HG03521 (cell line): Measurements from ENCODE around the gene TMEM109.
"Not testable (repeated sequence)": the region's sequence is repeated elsewhere in the genome, so short reads cannot be mapped to it uniquely, and the experiment has no call there.

Experiments used
- ATAC-seq: cut with Tn5 transposase; IDR thresholded peaks from one replicate; pipeline ENCODE4 v1.9.1; 2021; ENCODE audit warnings: mild to moderate bottlenecking, moderate library complexity; ENCODE audit not compliant: unreplicated experiment

Gene TMEM109

DNA sequence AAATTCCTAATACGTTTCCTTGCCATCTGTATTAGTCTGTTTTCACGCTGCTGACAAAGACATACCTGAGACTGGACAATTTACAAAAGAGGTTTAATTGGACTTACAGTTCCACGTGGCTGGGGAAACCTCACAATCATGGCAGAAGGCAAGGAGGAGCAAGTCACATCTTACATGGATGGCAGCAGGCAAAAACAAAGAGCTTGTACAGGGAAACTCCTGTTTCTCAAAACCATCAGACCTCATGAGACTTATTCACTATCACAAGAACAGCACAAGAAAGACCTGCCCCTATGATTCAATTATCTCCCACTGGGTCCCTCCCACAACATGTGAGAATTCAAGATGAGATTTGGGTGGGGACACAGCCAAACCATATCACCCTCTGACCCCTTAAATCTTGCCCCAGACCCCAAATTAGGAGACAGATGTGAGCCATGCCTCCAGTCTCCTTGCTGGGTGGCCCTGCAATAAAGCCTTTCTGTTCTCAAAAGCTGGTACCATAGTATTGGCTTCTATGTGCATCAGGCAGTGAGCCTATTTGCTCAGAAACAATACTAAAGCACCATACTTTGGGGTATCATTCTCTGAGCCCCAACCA, 4.2 kb upstream of the TMEM109 start:
- not testable (repeated sequence) for ATAC-seq

- ATAC-seq: peak; percentile 31
Measured at GRCh38 chr11:60910281-60910687, 3.7 kb upstream of the TMEM109 start.

GRCh38 chr11:60910711-60911380, 3.1 kb upstream of the TMEM109 start:
- no peak for ATAC-seq

- ATAC-seq: no peak
Measured at GRCh38 chr11:60912223-60912850, 1.6 kb upstream of the TMEM109 start.

- ATAC-seq: no peak
Measured at GRCh38 chr11:60912851-60913528, 968 bp upstream of the TMEM109 start.

- ATAC-seq: no peak
Measured at GRCh38 chr11:60914633-60915247, 782 bp downstream of the TMEM109 start.

GRCh38 chr11:60915248-60915914, 1.4 kb downstream of the TMEM109 start:
- ATAC-seq: no peak

DNA sequence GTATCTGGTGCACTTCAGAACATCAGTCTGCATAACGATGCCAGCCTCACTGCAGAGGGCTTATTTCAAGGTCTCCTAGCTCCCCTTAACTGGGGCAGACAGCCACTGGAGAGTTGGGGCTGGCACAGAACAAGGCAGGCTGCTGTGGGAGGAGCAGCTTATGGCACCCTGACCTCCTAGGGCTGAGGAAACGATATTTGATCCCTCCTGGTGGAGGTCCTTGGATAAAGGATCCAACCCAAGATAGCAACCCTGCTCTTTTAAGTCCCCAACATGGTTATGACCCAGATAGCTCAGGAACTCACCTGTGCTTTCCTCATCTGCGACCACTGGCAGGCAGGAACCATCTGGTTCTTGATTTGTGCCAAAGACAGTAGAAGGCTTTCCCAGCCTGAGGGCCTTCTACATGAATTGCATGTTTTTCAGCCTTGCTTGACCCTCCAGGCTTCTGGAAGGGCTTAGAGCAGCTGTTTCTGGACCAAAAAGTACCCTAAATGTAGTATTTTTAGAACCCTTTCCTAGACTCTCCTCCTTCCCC, 2.8 kb downstream of the TMEM109 start:
- no peak for ATAC-seq

DNA sequence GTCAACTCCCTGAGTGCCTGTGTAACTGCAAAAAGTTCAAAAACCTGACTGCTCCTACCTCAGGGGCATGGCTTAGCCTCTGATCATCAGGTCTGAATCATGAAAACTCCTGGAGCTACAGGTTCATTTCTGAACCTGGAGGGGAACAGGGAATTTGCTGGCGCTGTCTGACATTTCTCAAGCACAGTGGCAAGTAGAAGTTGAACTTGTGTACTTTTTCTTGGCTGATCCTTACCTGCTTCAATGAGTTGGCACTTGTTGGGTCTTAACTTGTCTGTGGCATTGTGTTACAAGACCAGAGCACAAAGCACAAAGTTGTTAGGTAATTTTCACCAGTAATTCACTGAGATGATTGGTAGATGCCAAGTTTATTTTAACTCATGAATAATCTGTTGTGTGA, 3.3 kb downstream of the TMEM109 start:
- ATAC-seq: no peak

GRCh38 chr11:60918251-60918938, 4.4 kb downstream of the TMEM109 start:
- no peak for ATAC-seq

DNA sequence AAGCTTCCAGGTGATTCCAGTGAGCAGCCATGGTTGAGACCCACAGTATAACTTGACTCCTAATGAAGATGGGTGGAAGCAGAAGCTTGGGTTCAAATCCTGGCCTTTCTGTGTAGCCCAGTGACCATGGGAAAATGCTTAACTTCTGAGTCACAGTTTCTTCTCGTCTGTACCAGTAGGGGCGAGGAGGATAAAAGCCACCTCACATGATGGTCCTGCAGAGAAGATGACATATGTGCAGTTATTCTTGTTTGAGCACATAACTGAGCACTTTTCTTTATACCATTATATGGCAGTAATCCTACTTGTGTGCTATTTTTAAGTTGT, 4.9 kb downstream of the TMEM109 start:
- ATAC-seq: no peak

- ATAC-seq: no peak
Measured at GRCh38 chr11:60919320-60919719, 5.4 kb downstream of the TMEM109 start.

DNA sequence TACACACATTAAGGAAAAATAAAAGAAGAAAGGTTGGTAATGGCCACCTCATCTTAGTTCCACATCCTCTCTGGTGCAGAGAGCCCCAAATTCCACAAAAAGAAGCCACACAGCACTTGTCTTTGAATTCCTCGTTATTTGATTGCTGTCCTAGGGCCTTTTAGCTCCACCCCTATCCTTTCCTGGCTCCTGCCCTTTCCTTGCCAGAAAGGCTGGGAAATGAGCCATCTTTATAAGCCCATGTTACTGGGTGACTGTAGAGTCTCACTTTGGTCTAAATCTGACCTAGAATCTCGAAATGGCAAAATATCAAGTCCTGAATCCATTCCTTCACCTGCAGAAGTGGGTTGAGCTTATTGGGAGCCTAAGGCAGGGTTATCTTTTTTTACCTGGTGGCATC, 6.0 kb downstream of the TMEM109 start:
- no peak for ATAC-seq

- no peak for ATAC-seq
Measured at GRCh38 chr11:60921259-60921658, 7.3 kb downstream of the TMEM109 start.

GRCh38 chr11:60921777-60922335, 7.9 kb downstream of the TMEM109 start:
- no peak for ATAC-seq

DNA sequence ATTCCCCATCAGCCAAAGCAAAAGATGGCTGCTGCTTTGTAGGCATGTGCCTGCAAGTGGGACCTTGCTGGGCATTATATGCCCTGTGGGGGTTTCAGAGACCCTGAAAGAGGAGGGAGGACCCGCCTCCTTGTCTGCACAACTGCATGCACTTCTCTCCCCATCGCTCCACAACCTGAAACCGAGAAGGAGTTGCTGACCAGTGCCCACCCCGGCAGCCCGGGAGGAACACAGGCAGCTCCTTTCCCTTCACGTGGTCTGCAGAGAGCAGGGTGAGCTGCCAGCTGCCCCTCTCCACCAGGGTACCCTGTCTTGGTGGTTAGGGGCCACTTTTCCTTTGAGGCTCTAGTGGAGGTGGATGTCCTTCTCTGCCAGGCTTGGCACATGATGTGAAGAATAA, 8.9 kb downstream of the TMEM109 start:
- no peak for ATAC-seq

DNA sequence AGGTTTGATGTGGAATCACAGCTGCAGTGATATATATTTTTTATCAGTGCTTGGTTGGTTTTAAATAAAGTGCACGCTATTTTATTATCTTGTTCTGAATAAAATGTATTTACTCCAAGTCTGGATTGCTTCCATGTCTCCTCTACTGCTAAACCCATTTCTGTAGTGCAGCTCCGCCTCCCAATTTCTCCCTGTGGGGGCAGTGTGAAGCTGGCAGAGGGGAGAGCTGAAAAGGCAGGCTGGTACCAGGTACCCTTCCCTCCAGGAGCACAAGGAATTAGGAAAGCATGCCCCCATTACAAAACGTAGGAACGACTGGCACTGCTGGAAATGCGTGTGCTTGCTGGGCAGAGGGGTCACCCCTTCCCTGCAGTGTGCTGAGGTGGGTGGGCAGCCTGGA, 9.4 kb downstream of the TMEM109 start:
- no peak for ATAC-seq

GRCh38 chr11:60923800-60924109, 9.8 kb downstream of the TMEM109 start:
- no peak for ATAC-seq

- no peak for ATAC-seq
Measured at GRCh38 chr11:60924110-60924905, 10.3 kb downstream of the TMEM109 start, which contains the start of gene TMEM132A. Gene TMEM132A (plus strand): TSS chr11:60924460. CDS start chr11:60924634, 174 bp downstream.
